ENCODE measurements around the gene PRDM5.

PRDM5 gene

DNA sequence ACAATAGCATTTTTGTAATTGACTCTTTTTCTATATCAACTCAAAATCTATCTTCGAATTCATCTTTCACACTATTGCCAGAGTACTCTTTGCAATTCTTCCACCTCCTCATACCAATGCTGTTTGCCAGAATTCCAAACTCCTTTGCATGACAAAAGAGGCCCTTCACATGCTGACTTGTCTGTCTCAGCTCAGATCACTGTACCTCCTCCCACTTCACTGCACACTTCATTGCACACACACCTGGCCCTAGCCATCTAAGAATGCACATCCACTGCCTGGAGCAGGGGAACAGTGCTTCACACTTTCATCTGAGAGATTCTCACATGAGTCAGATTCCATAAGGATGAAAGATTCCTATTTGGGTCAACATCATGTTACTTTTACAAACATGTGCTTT is 56.5 kb downstream of the PRDM5 start:
- Histone ChIP-seq H3K9me3 (ENCODE audit: low read length) (no peaks in the 10 kb centered on the region), H3K27me3 (ENCODE audit: insufficient read depth, low read length) (no peaks in the 10 kb centered on the region), H2AFZ (ENCODE audit: low read length) (no peak overlapping the region), H3K4me2 (ENCODE audit: low read length) (no peak overlapping the region), H3K4me1 (ENCODE audit: insufficient read depth, low read length, severe bottlenecking) (peaks cover 15% of the 10 kb centered on the region), H3K4me3 (ENCODE audit: low read depth, low read length, poor library complexity, severe bottlenecking) (no peak overlapping the region), H3F3A (ENCODE audit: insufficient read depth, low read length) (no peaks in the 10 kb centered on the region), H3K9ac (ENCODE audit: low read length) (no peak overlapping the region), H3K9me2 (ENCODE audit: low read depth, low read length) (no peaks in the 10 kb centered on the region), H3K79me2 (ENCODE audit: insufficient read depth, low read length) (no peaks in the 10 kb centered on the region), H4K20me1 (ENCODE audit: insufficient read depth, low read length) (no peaks in the 10 kb centered on the region), H3K27ac (ENCODE audit: low read depth, low read length, poor library complexity, severe bottlenecking) (no peak overlapping the region), H3K36me3 (ENCODE audit: insufficient read depth, low read length) (no peaks in the 10 kb centered on the region)
- TF ChIP-seq EZH2 (IDR thresholded peaks at IDR 0.05; ENCODE audit: borderline replicate concordance, low read length) = no peak
- TF ChIP-seq, protein P1, sequence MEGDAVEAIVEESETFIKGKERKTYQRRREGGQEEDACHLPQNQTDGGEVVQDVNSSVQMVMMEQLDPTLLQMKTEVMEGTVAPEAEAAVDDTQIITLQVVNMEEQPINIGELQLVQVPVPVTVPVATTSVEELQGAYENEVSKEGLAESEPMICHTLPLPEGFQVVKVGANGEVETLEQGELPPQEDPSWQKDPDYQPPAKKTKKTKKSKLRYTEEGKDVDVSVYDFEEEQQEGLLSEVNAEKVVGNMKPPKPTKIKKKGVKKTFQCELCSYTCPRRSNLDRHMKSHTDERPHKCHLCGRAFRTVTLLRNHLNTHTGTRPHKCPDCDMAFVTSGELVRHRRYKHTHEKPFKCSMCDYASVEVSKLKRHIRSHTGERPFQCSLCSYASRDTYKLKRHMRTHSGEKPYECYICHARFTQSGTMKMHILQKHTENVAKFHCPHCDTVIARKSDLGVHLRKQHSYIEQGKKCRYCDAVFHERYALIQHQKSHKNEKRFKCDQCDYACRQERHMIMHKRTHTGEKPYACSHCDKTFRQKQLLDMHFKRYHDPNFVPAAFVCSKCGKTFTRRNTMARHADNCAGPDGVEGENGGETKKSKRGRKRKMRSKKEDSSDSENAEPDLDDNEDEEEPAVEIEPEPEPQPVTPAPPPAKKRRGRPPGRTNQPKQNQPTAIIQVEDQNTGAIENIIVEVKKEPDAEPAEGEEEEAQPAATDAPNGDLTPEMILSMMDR (IDR thresholded peaks at IDR 0.05; ENCODE audit: low read length) = no peak

DNA sequence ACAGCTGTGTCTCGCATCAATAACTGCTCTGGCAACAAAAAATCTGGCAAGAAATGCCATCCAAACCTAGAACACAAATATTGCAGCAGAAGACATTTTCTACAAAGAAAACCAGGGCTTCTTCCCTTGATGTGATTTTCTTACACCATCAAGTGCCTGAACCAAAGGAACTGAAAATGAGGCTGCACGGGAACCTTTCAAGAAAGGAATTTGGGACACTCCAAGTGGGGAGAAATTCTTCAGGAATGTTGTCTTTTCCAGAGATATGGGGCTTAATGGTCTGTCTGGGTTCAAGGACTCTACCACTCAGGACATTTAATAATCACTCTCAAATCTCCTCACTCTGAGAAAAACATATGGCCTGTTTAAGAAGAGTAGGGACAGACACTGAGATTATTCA is 57.6 kb downstream of the PRDM5 start:
- Histone ChIP-seq H3K9ac (ENCODE audit: low read length) (no peak overlapping the region), H2AFZ (ENCODE audit: low read length) (no peak overlapping the region)

DNA sequence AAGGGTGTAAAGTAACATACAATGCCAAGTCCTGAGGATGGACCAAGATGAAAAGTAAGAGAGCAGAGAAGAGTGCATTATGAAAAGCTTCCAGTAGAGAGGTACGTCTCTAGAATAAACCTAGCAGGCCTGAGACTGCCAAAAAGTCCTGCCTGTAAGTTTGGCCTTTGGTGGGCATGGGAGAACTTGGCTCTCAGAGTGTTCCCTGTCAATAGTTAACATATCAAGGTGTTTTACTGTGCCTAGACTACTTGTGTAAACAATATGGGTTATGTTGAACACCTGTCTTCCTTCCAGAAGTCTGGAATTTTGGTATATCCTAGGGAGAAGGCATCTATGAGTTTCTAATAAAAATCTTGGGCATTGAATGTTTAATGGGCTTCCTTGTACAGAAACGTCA is 60.1 kb downstream of the PRDM5 start:
- Histone ChIP-seq H3K4me1 (ENCODE audit: insufficient read depth, low read length, severe bottlenecking) (peaks cover 9% of the 10 kb centered on the region), H4K20me1 (ENCODE audit: insufficient read depth, low read length) (no peaks in the 10 kb centered on the region), H3K4me3 (ENCODE audit: low read depth, low read length, poor library complexity, severe bottlenecking) (no peak overlapping the region), H3K36me3 (ENCODE audit: insufficient read depth, low read length) (no peaks in the 10 kb centered on the region), H3F3A (ENCODE audit: insufficient read depth, low read length) (no peaks in the 10 kb centered on the region), H3K4me2 (ENCODE audit: low read length) (no peak overlapping the region), H3K79me2 (ENCODE audit: insufficient read depth, low read length) (no peaks in the 10 kb centered on the region), H3K27me3 (ENCODE audit: insufficient read depth, low read length) (no peaks in the 10 kb centered on the region), H3K9me3 (ENCODE audit: low read length) (no peaks in the 10 kb centered on the region), H3K9ac (ENCODE audit: low read length) (no peak overlapping the region), H2AFZ (ENCODE audit: low read length) (no peak overlapping the region), H3K9me2 (ENCODE audit: low read depth, low read length) (no peaks in the 10 kb centered on the region), H3K27ac (ENCODE audit: low read depth, low read length, poor library complexity, severe bottlenecking) (no peak overlapping the region)
- TF ChIP-seq EZH2 (IDR thresholded peaks at IDR 0.05; ENCODE audit: borderline replicate concordance, low read length) = no peak
- TF ChIP-seq, protein P1 (IDR thresholded peaks at IDR 0.05; ENCODE audit: low read length) = no peak

More for the DNA sequence above, 57.6 kb downstream of the PRDM5 start:
- H3K4me1 ChIP-seq (ENCODE audit: insufficient read depth, low read length, severe bottlenecking) = peaks cover 12% of the 10 kb centered on the region
- H3K9me2 ChIP-seq (ENCODE audit: low read depth, low read length) = no peaks in the 10 kb centered on the region
- H3K36me3 ChIP-seq (ENCODE audit: insufficient read depth, low read length) = no peaks in the 10 kb centered on the region
- TF ChIP-seq EZH2 (IDR thresholded peaks at IDR 0.05; ENCODE audit: borderline replicate concordance, low read length) = no peak
- TF ChIP-seq, protein P1 (IDR thresholded peaks at IDR 0.05; ENCODE audit: low read length) = no peak
- no peaks in the 10 kb centered on the region for H3K79me2 ChIP-seq (ENCODE audit: insufficient read depth, low read length)
- H4K20me1 ChIP-seq (ENCODE audit: insufficient read depth, low read length) = no peaks in the 10 kb centered on the region
- H3F3A ChIP-seq (ENCODE audit: insufficient read depth, low read length) = no peaks in the 10 kb centered on the region
- no peaks in the 10 kb centered on the region for H3K27me3 ChIP-seq (ENCODE audit: insufficient read depth, low read length)
- no peak overlapping the region for H3K4me2 ChIP-seq (ENCODE audit: low read length)
- no peak overlapping the region for H3K4me3 ChIP-seq (ENCODE audit: low read depth, low read length, poor library complexity, severe bottlenecking)
- no peaks in the 10 kb centered on the region for H3K9me3 ChIP-seq (ENCODE audit: low read length)
- no peak overlapping the region for H3K27ac ChIP-seq (ENCODE audit: low read depth, low read length, poor library complexity, severe bottlenecking)

All from OCI-LY1 (cell line).